Measurements from ENCODE around the gene TMEM208. TPM values are rescaled to one million over a fixed set of nuclear protein-coding genes. Genes with fewer than 3 reads are reported as not detected.
A peak's percentile ranks its signal among the peaks of the same experiment; 100 is the strongest.

TMEM208 gene
- polyA plus RNA-seq, 2 of the 4 experiments (the other 2 are of a cell fraction), result 73.5 to 114 TPM

- CTCF ChIA-PET, result interaction anchor here (0.6 to 14.1 kb wide), 7 partner anchors 6 to 46 kb away, joined by 3 to 138 read pairs (median 5); partner anchors contain the start of genes FHOD1, PLEKHG4, SLC9A5 and TMEM208
- H3K9me3 ChIP-seq, result no peaks in the 10 kb centered on the region
- no peak for FAIRE-seq
- no peak overlapping the region for H3K4me3 ChIP-seq
- WGBS (ENCODE audit: missing lambda C conversion rate), result 91% methylated on average over 8 of the region's 9 CpGs
- no peak overlapping the region for H3K4me2 ChIP-seq
- POLR2A ChIA-PET, result interaction anchor here (1.0 to 2.4 kb wide), 2 partner anchors 9 to 12 kb away, joined by 3 to 14 read pairs; partner anchors contain the start of genes FHOD1 and TMEM208
- H3K27ac ChIP-seq, result peak overlapping the region in 1 of 2 experiments; percentile 21; a peak in 1 of 6 replicates
- no peak for ATAC-seq
- TF ChIP-seq POLR2A (IDR thresholded peaks at IDR 0.05; ENCODE audit: low read length), result no peak
- no peak for TF ChIP-seq EHF (CRISPR knock-in tag; IDR thresholded peaks at IDR 0.05)
- TF ChIP-seq ZFP36 (IDR thresholded peaks at IDR 0.05; ENCODE audit: borderline replicate concordance, partially characterized antibody), result no peak
- no peak for TF ChIP-seq HDAC2 (IDR thresholded peaks at IDR 0.05)
- no peak for TF ChIP-seq NFE2L2 (conservative IDR thresholded peaks at IDR 0.05; ENCODE audit: low read length)
- no peak for TF ChIP-seq CEBPB (IDR thresholded peaks at IDR 0.05)
- TF ChIP-seq TP53 (CRISPR knock-in tag; IDR thresholded peaks at IDR 0.05), result no peak
- TF ChIP-seq HEYL (CRISPR knock-in tag; IDR thresholded peaks at IDR 0.05), result no peak
- TF ChIP-seq, protein P1, sequence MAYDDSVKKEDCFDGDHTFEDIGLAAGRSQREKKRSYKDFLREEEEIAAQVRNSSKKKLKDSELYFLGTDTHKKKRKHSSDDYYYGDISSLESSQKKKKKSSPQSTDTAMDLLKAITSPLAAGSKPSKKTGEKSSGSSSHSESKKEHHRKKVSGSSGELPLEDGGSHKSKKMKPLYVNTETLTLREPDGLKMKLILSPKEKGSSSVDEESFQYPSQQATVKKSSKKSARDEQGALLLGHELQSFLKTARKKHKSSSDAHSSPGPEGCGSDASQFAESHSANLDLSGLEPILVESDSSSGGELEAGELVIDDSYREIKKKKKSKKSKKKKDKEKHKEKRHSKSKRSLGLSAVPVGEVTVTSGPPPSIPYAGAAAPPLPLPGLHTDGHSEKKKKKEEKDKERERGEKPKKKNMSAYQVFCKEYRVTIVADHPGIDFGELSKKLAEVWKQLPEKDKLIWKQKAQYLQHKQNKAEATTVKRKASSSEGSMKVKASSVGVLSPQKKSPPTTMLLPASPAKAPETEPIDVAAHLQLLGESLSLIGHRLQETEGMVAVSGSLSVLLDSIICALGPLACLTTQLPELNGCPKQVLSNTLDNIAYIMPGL (CRISPR knock-in tag; IDR thresholded peaks at IDR 0.05; ENCODE audit: borderline replicate concordance), result no peak
- TF ChIP-seq, protein P2, sequence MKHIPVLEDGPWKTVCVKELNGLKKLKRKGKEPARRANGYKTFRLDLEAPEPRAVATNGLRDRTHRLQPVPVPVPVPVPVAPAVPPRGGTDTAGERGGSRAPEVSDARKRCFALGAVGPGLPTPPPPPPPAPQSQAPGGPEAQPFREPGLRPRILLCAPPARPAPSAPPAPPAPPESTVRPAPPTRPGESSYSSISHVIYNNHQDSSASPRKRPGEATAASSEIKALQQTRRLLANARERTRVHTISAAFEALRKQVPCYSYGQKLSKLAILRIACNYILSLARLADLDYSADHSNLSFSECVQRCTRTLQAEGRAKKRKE (CRISPR knock-in tag; IDR thresholded peaks at IDR 0.05; ENCODE audit: low read depth), result no peak
- no peak for TF ChIP-seq JUN (IDR thresholded peaks at IDR 0.05)
- no peak for TF ChIP-seq RARB (CRISPR knock-in tag; IDR thresholded peaks at IDR 0.05)
- TF ChIP-seq EHMT2 (IDR thresholded peaks at IDR 0.05; ENCODE audit: low read depth), result no peak
- TF ChIP-seq, protein P3, sequence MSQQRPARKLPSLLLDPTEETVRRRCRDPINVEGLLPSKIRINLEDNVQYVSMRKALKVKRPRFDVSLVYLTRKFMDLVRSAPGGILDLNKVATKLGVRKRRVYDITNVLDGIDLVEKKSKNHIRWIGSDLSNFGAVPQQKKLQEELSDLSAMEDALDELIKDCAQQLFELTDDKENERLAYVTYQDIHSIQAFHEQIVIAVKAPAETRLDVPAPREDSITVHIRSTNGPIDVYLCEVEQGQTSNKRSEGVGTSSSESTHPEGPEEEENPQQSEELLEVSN (IDR thresholded peaks at IDR 0.05; ENCODE audit: borderline replicate concordance, low read depth), result no peak
- TF ChIP-seq USF2 (IDR thresholded peaks at IDR 0.05), result no peak
- no peak for TF ChIP-seq TFCP2L1 (CRISPR knock-in tag; IDR thresholded peaks at IDR 0.05)
- no peak for TF ChIP-seq RCOR1 (IDR thresholded peaks at IDR 0.05; ENCODE audit: low read depth, low read length)
- no peak for TF ChIP-seq FOXS1 (CRISPR knock-in tag; IDR thresholded peaks at IDR 0.05)
- H3K4me1 ChIP-seq, result peaks cover 40% of the 10 kb centered on the region
- no peak for DNase-seq (ENCODE audit: low read depth in 1 of 2, low spot score in 1 of 2)
These were observed 12.0 kb downstream of the TMEM208 start for GRCh38 chr16:67238806-67239470.

GRCh38 chr16:67240506-67240905, 13.6 kb downstream of the TMEM208 start:
- ChIA-PET POLR2A (interaction anchor here (0.7 kb wide), 2 partner anchors 11 to 14 kb away, joined by 4 to 7 read pairs; partner anchors contain the start of gene TMEM208), CTCF (interaction anchor here (1.2 to 9.7 kb wide), 3 partner anchors 7 to 32 kb away, joined by 3 to 138 read pairs (median 3); partner anchors contain the start of gene TMEM208)
- ATAC-seq, result no peak
- peak overlapping the region; percentile 91 to 97 for H3K27ac ChIP-seq
- no peak for FAIRE-seq
- DNase-seq (ENCODE audit: low read depth in 1 of 2, low spot score in 1 of 2), result no peak
- H3K4me2 ChIP-seq, result peak overlapping the region; percentile 57
- H3K9me3 ChIP-seq, result no peaks in the 10 kb centered on the region
- H3K4me3 ChIP-seq, result no peak overlapping the region
- peaks cover 56% of the 10 kb centered on the region for H3K4me1 ChIP-seq
- 85% methylated on average over 4 of the region's 4 CpGs for WGBS (ENCODE audit: missing lambda C conversion rate)
- TF ChIP-seq MYC (IDR thresholded peaks at IDR 0.05; ENCODE audit: borderline replicate concordance, low read length) (no peak), MAFK (IDR thresholded peaks at IDR 0.05; ENCODE audit: partially characterized antibody) (peak; percentile 55), HOXA7 (CRISPR knock-in tag; IDR thresholded peaks at IDR 0.05) (no peak)

Data from A549 (cell line).